T-helper 2 cell treated with Interferon-gamma antibody and Interleukin-4, amounts not matched to agents 100 ng/mL and 5 ng/mL, for 36 hours (primary cell): ENCODE results near the gene KRT27. TPM values are rescaled to one million over a fixed set of nuclear protein-coding genes. Genes with fewer than 3 reads are reported as not detected.

Source experiments
- intact Hi-C: fragments of 100-400 bp; cut with micrococcal nuclease; formaldehyde crosslinking; loops from one replicate; pipeline ENCODE4 v1.15.1; 2023
- total RNA-seq: library from RNA; stranded (reverse); gene quantifications from 2 replicates; pipeline ENCODE4 v1.2.3, GENCODE V29; 2022

The KRT27 gene
- not detected in 2 replicates for total RNA-seq

GRCh38 chr17:40782450-40782849 is at the start of gene KRT27:
KRT27 (minus strand) TSS chr17:40782550; CDS start chr17:40782493, 57 bp downstream.
- intact Hi-C loops: no loop called here

- intact Hi-C loops: no loop called here
Measured at GRCh38 chr17:40830085-40830776, 47.9 kb upstream of the KRT27 start.

GRCh38 chr17:40828454-40829044 is 46.2 kb upstream of the KRT27 start:
- intact Hi-C loops: no loop called here

GRCh38 chr17:40827746-40828453 is 45.5 kb upstream of the KRT27 start:
- intact Hi-C loops: no loop called here

GRCh38 chr17:40825599-40825998 is 43.2 kb upstream of the KRT27 start:
- intact Hi-C loops: no loop called here

GRCh38 chr17:40824015-40824832 is 41.9 kb upstream of the KRT27 start:
- intact Hi-C loops: no loop called here

GRCh38 chr17:40822132-40822812 is 39.9 kb upstream of the KRT27 start, which contains the start of gene KRT10:
KRT10 (minus strand) TSS chr17:40822614; CDS start chr17:40822585, 29 bp downstream.
- intact Hi-C loops: no loop called here

- intact Hi-C loops: no loop called here
Measured at GRCh38 chr17:40821536-40821935, 39.2 kb upstream of the KRT27 start.

- intact Hi-C loops: no loop called here
Measured at GRCh38 chr17:40820228-40820838, 38.0 kb upstream of the KRT27 start.

GRCh38 chr17:40819528-40820125 is 37.3 kb upstream of the KRT27 start:
- intact Hi-C loops: loop anchor here (10.0 kb wide), 1 partner anchor 255 kb away; the partner anchor contains the start of gene CCR7

- intact Hi-C loops: loop anchor here (10.0 kb wide), 1 partner anchor 254 kb away; the partner anchor contains the start of gene CCR7
Measured at GRCh38 chr17:40818733-40819527, 36.6 kb upstream of the KRT27 start.

- intact Hi-C loops: loop anchor here (10.0 kb wide), 1 partner anchor 254 kb away; the partner anchor contains the start of gene CCR7
Measured at GRCh38 chr17:40818343-40818732, 36.0 kb upstream of the KRT27 start.

GRCh38 chr17:40817103-40817682 is 34.8 kb upstream of the KRT27 start:
- intact Hi-C loops: loop anchor here (10.0 kb wide), 1 partner anchor 252 kb away; the partner anchor contains the start of gene CCR7

GRCh38 chr17:40816569-40816968 is 34.2 kb upstream of the KRT27 start:
- intact Hi-C loops: loop anchor here (10.0 kb wide), 1 partner anchor 252 kb away; the partner anchor contains the start of gene CCR7

GRCh38 chr17:40815381-40815780 is 33.0 kb upstream of the KRT27 start:
- intact Hi-C loops: loop anchor here (10.0 kb wide), 1 partner anchor 251 kb away; the partner anchor contains the start of gene CCR7

GRCh38 chr17:40814657-40815056 is 32.3 kb upstream of the KRT27 start:
- intact Hi-C loops: loop anchor here (10.0 kb wide), 1 partner anchor 250 kb away; the partner anchor contains the start of gene CCR7

GRCh38 chr17:40813804-40814203 is 31.5 kb upstream of the KRT27 start:
- intact Hi-C loops: loop anchor here (10.0 kb wide), 1 partner anchor 249 kb away; the partner anchor contains the start of gene CCR7

GRCh38 chr17:40812639-40813038 is 30.3 kb upstream of the KRT27 start:
- intact Hi-C loops: loop anchor here (10.0 kb wide), 1 partner anchor 248 kb away; the partner anchor contains the start of gene CCR7
